Heart left ventricle (tissue), 16 donors: ENCODE results near the gene MYH16. TPM values are rescaled to one million over a fixed set of nuclear protein-coding genes. Genes with fewer than 3 reads are reported as not detected.
"Not testable (repeated sequence)": the region's sequence is repeated elsewhere in the genome, so short reads cannot be mapped to it uniquely, and the experiment has no call there.

Experiments
- ATAC-seq, 4 donors: fragments of 200-7000 bp; cut with Tn5 transposase; one replicate each; pipeline ENCODE4 v1.9.1; 2020 to 2022; ENCODE audit warnings: moderate library complexity in 4 of 4, mild to moderate bottlenecking in 3 of 4, moderate number of reproducible peaks in 1 of 4
- DNase-seq, 5 donors: peaks; one replicate each; pipeline ENCODE4 v3.0.0-alpha.2; 2020
- H3K27ac ChIP-seq, 12 donors: fragments of 200-600 bp; sonication (generic) in 4 of 12; one replicate each; pipeline versions ENCODE4 v1.5.0 to v1.8.0; 2016 to 2022; ENCODE audit warnings: mild to moderate bottlenecking in 2 of 12
- H3K27me3 ChIP-seq, 9 donors: fragments of 200-600 bp; sonication (generic) in 2 of 9; one replicate each; pipeline versions ENCODE4 v1.5.1 to v1.8.0; 2016 to 2022; ENCODE audit warnings: mild to moderate bottlenecking in 3 of 9
- H3K36me3 ChIP-seq, 9 donors: fragments of 200-600 bp; sonication (generic) in 2 of 9; one replicate each; pipeline versions ENCODE4 v1.5.0 to v1.8.0; 2018 to 2022; ENCODE audit warnings: mild to moderate bottlenecking in 2 of 9
- H3K4me1 ChIP-seq, 12 donors: fragments of 200-600 bp; sonication (generic) in 4 of 12; one replicate each; pipeline versions ENCODE4 v1.5.0 to v1.8.0; 2016 to 2022; ENCODE audit warnings: mild to moderate bottlenecking in 3 of 12
- H3K4me3 ChIP-seq, 12 donors: fragments of 200-600 bp; sonication (generic) in 4 of 12; one replicate each; pipeline versions ENCODE4 v1.5.0 to v1.8.0; 2017 to 2022; ENCODE audit warnings: mild to moderate bottlenecking in 9 of 12, moderate library complexity in 4 of 12
- H3K9me3 ChIP-seq, 12 donors: fragments of 200-600 bp; sonication (generic) in 4 of 12; one replicate each; pipeline versions ENCODE4 v1.5.0 to v1.8.0; 2016 to 2022; ENCODE audit warnings: mild to moderate bottlenecking in 1 of 12
- POLR2A ChIP-seq, 2 donors: fragments of 450-650 bp; IDR thresholded peaks; one replicate each; pipeline ENCODE4 v1.6.1; 2017; ENCODE audit warnings: antibody characterized with exemption in 2 of 2, mild to moderate bottlenecking in 2 of 2, moderate library complexity in 2 of 2
- WGBS, 4 donors: extraction: QIAGEN DNeasy Blood & Tissue Kit in 2 of 4; methylation state at CpG; one replicate each; pipeline versions ENCODE4 v1.1.5 to v1.1.7; 2013 to 2018; 5-methylcytosine and 5-hydroxymethylcytosine counted together
- intact Hi-C, 10 donors: fragments of 100-400 bp; cut with DNase I; formaldehyde crosslinking; loops; one replicate each; pipeline versions ENCODE4 v1.11.1 to v1.14.2; 2022
- long read RNA-seq, 3 donors: library from polyadenylated mRNA; unstranded; transcript quantifications; one replicate each; pipeline ENCODE4 v2.0.0, GENCODE V29; 2020 to 2021
- polyA plus RNA-seq, 2 donors: library from polyadenylated mRNA; stranded (reverse); fragments of 200-250 nt; gene quantifications; one replicate each; pipeline ENCODE4 v1.2.3, GENCODE V29; 2013
- total RNA-seq, 9 donors: library from RNA; depleted of rRNA in 2 of 9; stranded (reverse); fragments of >200 nt in 2 of 9; fragmentation: NEBNext Ultra II Directional in 3 of 9; extraction: Animal tissue kit (Norgen Biotek cat#: 25700) in 3 of 9; gene quantifications; one replicate each; pipeline versions ENCODE4 v1.1.0 to v1.2.4, GENCODE V29; 2016 to 2023
- TF ChIP-seq, protein P1 (sequence below), 12 donors: fragments of 200-600 bp; sonication (generic) in 4 of 12; IDR thresholded peaks; one replicate each; pipeline versions ENCODE4 v1.5.0 to v1.8.0; 2018 to 2022; ENCODE audit warnings: antibody characterized with exemption in 12 of 12, mild to moderate bottlenecking in 5 of 12
- donor health status: ischemic (EF 13 %, LVEDD 7.1; RV severe dilation, severe dysfunction).
- donor health status: healthy with polysubstance abuse.
- donor health status: DM: no; HTN: yes; CAD: no.
- donor health status: DM: no; HTN: no; CAD: no.
- donor health status: ischemic (EF 25% LVEDD 6.9; RV normal size, moderate dysfunction).
- donor health status: ischemic (EF 25% LVEDD 5.7; RV mildly dilated, moderate dysfunction).
- donor health status: healthy.
- donor health status: DM: yes; HTN: yes; CAD: no.
- donor health status: ischemic (EF 35%, LVEDD 5.7; RV mildly dilated, moderate dysfunction).
- donor health status: nonischemic (EF 11% LVEDD 7.7; RV severe dilation, severe dysfunction).
- donor health status: DM: yes; HTN: yes; CAD: no.
- donor health status: PGD.
- donor health status: ischemic (EF 29% LVEDD 5.4; RV normal size, mild dysfunction).
- donor health status: nonischemic (EF 23%, LVEDD 6.1; RV moderate dilation, normal function).

Gene MYH16
- total RNA-seq (not detected), polyA plus RNA-seq (not detected)
- long read RNA-seq, donor 1: 0 reads
- long read RNA-seq, donor 2: 0 reads
- long read RNA-seq, donor 3: 0 reads

DNA sequence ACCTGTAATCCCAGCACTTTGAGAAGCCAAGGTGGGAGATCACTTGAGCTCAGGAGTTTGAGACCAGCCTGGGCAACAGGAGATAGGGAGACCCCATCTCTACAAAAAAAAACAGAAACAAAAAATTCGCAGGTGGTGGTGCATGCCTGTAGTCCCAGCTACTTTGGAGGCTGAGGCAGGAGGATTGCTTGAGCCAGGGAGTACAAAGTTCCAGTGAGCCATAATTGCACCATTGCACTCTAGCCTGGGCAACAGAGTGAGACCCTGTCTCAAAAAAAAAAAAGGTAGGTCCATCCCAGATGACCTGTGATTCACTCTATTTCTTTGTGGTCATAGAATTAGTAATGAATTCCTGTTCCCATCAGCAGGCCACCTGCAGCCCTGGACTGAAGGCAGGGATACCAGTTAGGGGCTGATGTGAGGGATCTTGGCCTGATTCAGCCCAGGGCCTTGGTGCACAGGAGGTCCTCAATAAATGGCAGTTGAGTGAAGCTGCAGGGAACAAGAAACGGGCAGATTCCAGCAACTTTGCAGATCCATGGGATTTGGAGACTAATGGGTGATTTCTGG lies at the start of gene MYH16:
MYH16 (plus strand) TSS at position 364 of the 570 bp plus-strand sequence.
- no peaks in the 10 kb centered on the region for H3K4me1 ChIP-seq
- TF ChIP-seq, protein P1, sequence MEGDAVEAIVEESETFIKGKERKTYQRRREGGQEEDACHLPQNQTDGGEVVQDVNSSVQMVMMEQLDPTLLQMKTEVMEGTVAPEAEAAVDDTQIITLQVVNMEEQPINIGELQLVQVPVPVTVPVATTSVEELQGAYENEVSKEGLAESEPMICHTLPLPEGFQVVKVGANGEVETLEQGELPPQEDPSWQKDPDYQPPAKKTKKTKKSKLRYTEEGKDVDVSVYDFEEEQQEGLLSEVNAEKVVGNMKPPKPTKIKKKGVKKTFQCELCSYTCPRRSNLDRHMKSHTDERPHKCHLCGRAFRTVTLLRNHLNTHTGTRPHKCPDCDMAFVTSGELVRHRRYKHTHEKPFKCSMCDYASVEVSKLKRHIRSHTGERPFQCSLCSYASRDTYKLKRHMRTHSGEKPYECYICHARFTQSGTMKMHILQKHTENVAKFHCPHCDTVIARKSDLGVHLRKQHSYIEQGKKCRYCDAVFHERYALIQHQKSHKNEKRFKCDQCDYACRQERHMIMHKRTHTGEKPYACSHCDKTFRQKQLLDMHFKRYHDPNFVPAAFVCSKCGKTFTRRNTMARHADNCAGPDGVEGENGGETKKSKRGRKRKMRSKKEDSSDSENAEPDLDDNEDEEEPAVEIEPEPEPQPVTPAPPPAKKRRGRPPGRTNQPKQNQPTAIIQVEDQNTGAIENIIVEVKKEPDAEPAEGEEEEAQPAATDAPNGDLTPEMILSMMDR (IDR thresholded peaks at IDR 0.05): no peak
- TF ChIP-seq POLR2A (IDR thresholded peaks at IDR 0.05): no peak
- no peak within 1 kb of the TSS for H3K4me3 ChIP-seq
- no peaks in the 10 kb centered on the region for H3K9me3 ChIP-seq
- no peaks in the 10 kb centered on the region for H3K36me3 ChIP-seq
- H3K27ac ChIP-seq: no peak within 1 kb of the TSS
- ATAC-seq (no peak), DNase-seq (no peak)
- 92 to 98% (median 97%) methylated on average over 2 of the region's 2 CpGs for WGBS, 4 donors
- no peaks in the 10 kb centered on the region for H3K27me3 ChIP-seq
- intact Hi-C loops: no loop called here

DNA sequence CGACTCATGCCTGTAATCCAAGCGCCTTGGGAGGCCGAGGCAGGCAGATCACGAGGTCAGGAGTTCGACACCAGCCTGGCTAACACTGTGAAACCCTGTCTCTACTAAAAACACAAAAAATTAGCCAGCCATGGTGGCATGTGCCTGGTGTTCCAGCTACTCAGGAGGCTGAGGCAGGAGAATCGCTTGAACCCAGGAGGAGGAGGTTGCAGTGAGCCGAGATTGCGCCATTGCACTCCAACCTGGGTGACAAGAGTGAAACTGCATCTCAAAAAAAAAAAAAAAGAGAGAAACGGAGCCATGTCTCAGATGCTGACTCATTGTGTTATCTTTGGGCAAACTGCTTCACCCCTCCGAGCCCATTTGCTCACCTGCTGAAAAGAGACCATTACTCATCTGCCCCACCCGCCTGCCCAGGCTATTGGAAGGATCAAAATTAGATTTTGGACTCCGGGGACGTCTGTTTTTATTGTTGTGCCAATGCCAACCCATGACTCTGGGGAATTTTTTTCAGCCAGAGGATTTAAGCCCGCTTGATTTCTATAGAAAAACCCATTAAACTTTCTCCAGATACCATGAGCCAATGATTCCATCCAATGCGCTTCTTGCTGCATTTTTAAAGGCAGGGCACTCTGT lies 48.3 kb upstream of the MYH16 start:
- H3K4me3 ChIP-seq, DNase-seq, ATAC-seq, H3K27ac ChIP-seq, H3K9me3 ChIP-seq, H3K27me3 ChIP-seq, H3K36me3 ChIP-seq, H3K4me1 ChIP-seq: not testable (repeated sequence)
- intact Hi-C loops: loop anchor here in 1 of 10 donors (10.0 kb wide), 1 partner anchor 60 kb away; no protein-coding TSS in a partner anchor
- WGBS, 4 donors: 67 to 76% (median 73%) methylated on average over 15 of the region's 15 CpGs

DNA sequence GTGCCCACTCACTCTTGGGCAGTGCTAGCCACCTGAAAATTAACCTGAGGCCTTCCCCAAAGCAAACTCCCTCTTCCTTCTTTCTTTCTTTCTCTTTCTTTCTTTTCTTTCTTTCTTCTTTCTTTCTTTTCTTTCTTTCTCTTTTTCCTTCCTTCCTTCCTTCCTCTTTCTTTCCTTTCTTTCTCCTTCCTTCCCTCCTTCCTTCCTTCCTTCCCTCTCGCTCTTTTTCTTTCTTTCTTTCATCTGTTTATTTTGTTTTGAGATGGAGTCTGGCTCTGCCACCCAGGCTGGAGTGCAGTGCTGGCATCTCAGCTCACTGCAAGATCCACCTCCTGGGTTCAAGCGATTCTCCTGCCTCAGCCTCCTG lies 47.8 kb upstream of the MYH16 start:
- Histone ChIP-seq H3K36me3 (no peaks in the 10 kb centered on the region), H3K4me3 (no peak overlapping the region), H3K4me1 (no peaks in the 10 kb centered on the region), H3K27me3 (peaks cover 0 to 4% (median 0%) of the 10 kb centered on the region in 9 donors), H3K9me3 (no peaks in the 10 kb centered on the region), H3K27ac (no peak overlapping the region)
- 79 to 90% (median 86%) methylated on average over 2 of the region's 2 CpGs for WGBS, 4 donors
- ATAC-seq: no peak
- intact Hi-C loops: loop anchor here in 1 of 10 donors (10.0 kb wide), 1 partner anchor 60 kb away; no protein-coding TSS in a partner anchor
- no peak for DNase-seq
- no peak for TF ChIP-seq POLR2A (IDR thresholded peaks at IDR 0.05)
- TF ChIP-seq, protein P1 (IDR thresholded peaks at IDR 0.05): no peak

DNA sequence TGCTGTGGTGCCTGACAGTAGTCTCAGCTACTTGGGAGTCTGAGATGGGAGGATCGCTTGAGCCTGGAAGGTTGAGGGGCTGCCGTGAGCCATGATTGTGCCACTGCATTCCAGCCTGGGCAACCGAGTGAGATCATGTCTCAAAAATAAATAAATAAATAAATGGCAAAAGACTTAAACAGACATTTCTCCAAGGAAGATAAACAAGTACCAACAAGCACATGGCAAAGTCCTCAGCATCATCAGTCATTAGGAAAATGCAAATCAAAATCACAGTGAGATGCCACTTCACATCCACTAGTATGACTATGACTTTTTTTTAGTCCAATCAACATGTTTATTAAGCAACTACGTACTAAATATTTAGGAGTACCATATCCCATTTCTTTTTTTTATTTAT lies 43.4 kb upstream of the MYH16 start:
- no peaks in the 10 kb centered on the region for H3K36me3 ChIP-seq
- H3K4me1 ChIP-seq: no peaks in the 10 kb centered on the region
- TF ChIP-seq, protein P1 (IDR thresholded peaks at IDR 0.05): no peak
- no peak for TF ChIP-seq POLR2A (IDR thresholded peaks at IDR 0.05)
- no peaks in the 10 kb centered on the region for H3K9me3 ChIP-seq
- ATAC-seq (no peak), DNase-seq (no peak)
- no peak overlapping the region for H3K4me3 ChIP-seq
- H3K27ac ChIP-seq: no peak overlapping the region
- intact Hi-C loops: loop anchor here in 1 of 10 donors (10.0 kb wide), 1 partner anchor 56 kb away; no protein-coding TSS in a partner anchor
- H3K27me3 ChIP-seq: peaks cover 0 to 4% (median 0%) of the 10 kb centered on the region in 9 donors
- 82 to 84% (median 84%) methylated on average over 4 of the region's 4 CpGs for WGBS, 4 donors
